Nephron progenitor cell (in vitro differentiated cells): ENCODE data around the gene C5orf15.
"Not testable (repeated sequence)": the region's sequence is repeated elsewhere in the genome, so short reads cannot be mapped to it uniquely, and the experiment has no call there.

ENCODE experiments used
- DNase-seq: peaks from one replicate; pipeline ENCODE4 v3.0.0; 2021
- H3K27ac Mint-ChIP-seq: 2 replicates; pipeline ENCODE4 v1.8.0; 2021; ENCODE audit warnings: mild to moderate bottlenecking, moderate library complexity, mixed read lengths
- H3K27me3 Mint-ChIP-seq: 2 replicates; pipeline ENCODE4 v1.8.0; 2021; ENCODE audit warnings: mild to moderate bottlenecking, low read depth, mixed read lengths; ENCODE audit not compliant: poor library complexity
- H3K36me3 Mint-ChIP-seq: 2 replicates; pipeline ENCODE4 v1.8.0; 2021; ENCODE audit warnings: low read depth, mixed read lengths
- H3K4me1 Mint-ChIP-seq: 2 replicates; pipeline ENCODE4 v1.8.0; 2021; ENCODE audit warnings: mixed read lengths
- H3K4me3 Mint-ChIP-seq: 2 replicates; pipeline ENCODE4 v1.8.0; 2021; ENCODE audit warnings: mild to moderate bottlenecking, moderate library complexity, mixed read lengths
- H3K9me3 Mint-ChIP-seq: 2 replicates; pipeline ENCODE4 v1.8.0; 2021; ENCODE audit warnings: mild to moderate bottlenecking, moderate library complexity, mixed read lengths
- CTCF ChIP-seq: fragments of 200-600 bp; sonication (generic); IDR thresholded peaks from 2 replicates; pipeline ENCODE4 v1.5.0; 2021; ENCODE audit warnings: antibody characterized with exemption

C5orf15 gene

GRCh38 chr5:133977858-133978257 is 9.4 kb upstream of the C5orf15 start:
- Mint-ChIP-seq H3K4me3 (no peak overlapping the region), H3K27ac (peak overlapping the region; percentile 79), H3K4me1 (no peaks in the 10 kb centered on the region), H3K27me3 (no peaks in the 10 kb centered on the region), H3K36me3 (peaks cover 43% of the 10 kb centered on the region), H3K9me3 (no peaks in the 10 kb centered on the region)
- no peak for TF ChIP-seq CTCF
- no peak for DNase-seq

GRCh38 chr5:133977161-133977787 is 8.8 kb upstream of the C5orf15 start:
- TF ChIP-seq CTCF = no peak
- Mint-ChIP-seq H3K27me3 (no peaks in the 10 kb centered on the region), H3K4me3 (no peak overlapping the region), H3K9me3 (no peaks in the 10 kb centered on the region), H3K36me3 (peaks cover 41% of the 10 kb centered on the region), H3K27ac (peak overlapping the region; percentile 29), H3K4me1 (no peaks in the 10 kb centered on the region)
- no peak for DNase-seq

DNA sequence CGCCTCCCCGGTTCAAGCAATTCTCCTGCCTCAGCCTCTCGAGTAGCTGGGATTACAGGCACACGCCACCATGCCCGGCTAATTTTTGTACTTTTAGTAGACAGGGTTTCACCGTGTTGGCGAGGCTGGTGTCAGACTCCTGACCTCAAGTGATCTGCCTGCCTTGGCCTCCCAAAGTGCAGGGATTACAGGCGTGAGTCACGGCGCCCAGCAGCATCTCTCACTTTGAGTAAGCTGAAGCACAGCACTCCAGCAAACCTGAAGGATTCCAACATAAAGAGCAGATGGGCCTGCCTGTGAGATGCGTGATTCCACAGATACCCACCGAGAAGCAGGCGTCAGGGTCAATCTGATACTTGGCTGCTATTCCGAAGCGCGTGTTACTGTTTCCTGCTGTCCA is 7.1 kb upstream of the C5orf15 start:
- not testable (repeated sequence) for H3K4me1 Mint-ChIP-seq, H3K9me3 Mint-ChIP-seq, DNase-seq, H3K27ac Mint-ChIP-seq, H3K4me3 Mint-ChIP-seq, H3K27me3 Mint-ChIP-seq
- H3K36me3 Mint-ChIP-seq = peaks cover 44% of the 10 kb centered on the region

GRCh38 chr5:133974142-133974541 is 5.7 kb upstream of the C5orf15 start:
- H3K9me3 Mint-ChIP-seq = no peaks in the 10 kb centered on the region
- peaks cover 36% of the 10 kb centered on the region for H3K36me3 Mint-ChIP-seq
- no peak for TF ChIP-seq CTCF
- no peaks in the 10 kb centered on the region for H3K27me3 Mint-ChIP-seq
- H3K4me1 Mint-ChIP-seq = peaks cover 9% of the 10 kb centered on the region
- H3K4me3 Mint-ChIP-seq = no peak overlapping the region
- DNase-seq = no peak
- peak overlapping the region; percentile 72 for H3K27ac Mint-ChIP-seq

DNA sequence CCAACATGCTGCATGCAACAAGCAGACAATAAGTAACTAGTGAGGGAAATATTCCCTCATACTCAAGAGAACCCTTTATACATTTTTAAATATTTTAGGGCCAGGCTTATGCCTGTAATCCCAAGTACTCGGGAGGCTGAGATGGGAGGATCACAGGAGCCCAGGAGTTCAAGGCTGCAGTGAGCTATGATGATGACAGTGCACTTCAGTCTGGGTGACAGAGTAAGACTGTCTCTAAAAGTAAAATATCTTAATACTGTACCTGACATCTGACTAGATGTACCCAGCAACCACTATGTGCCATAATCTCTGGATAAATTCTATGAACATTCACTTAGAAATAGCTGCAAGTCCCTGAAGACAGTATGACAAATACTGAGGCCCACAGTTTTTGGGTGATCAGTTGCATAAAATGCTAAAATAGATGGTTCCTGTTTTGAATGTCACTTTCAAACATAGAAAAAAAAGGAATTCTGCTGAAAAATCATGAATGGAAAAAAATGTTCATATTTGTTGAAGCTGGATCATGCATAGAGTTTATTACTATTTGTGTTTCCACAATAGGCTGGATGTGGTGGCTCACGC is 2.0 kb upstream of the C5orf15 start:
- Mint-ChIP-seq H3K4me1 (peaks cover 38% of the 10 kb centered on the region), H3K27me3 (no peaks in the 10 kb centered on the region), H3K36me3 (peaks cover 29% of the 10 kb centered on the region), H3K27ac (peak overlapping the region; percentile 47), H3K4me3 (peak overlapping the region; percentile 98), H3K9me3 (no peaks in the 10 kb centered on the region)
- TF ChIP-seq CTCF = no peak
- DNase-seq = no peak

DNA sequence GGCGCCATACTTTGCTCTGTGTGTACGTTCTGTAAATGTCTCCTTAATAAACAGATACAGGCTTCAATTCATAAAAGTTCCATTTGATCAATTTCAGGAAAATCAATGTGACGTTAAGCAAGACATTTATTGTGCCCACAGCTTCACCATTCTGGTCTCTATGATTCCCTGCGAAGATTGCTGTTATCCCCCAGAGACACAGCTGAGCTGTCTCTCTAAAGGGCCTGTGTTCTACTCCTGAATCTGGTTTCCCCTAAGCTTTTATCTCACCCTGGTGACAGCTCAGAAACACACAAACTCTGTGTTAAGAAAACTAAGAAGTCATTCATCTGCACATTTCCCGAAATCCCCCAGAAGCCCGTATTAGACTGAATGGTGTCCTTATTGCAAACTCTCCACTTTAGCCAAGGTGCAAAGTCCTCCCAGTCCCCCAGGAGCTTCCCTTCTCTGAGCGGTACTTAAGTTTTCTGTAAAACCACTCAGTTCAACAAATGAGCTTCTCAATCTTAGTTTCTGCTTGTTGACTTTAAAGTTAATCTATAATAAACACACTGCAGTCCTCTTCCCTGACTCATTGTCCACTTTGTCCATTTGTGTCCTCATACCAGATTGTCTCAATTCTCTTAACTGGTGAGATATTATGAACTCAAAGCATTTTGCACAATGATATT is 1.4 kb upstream of the C5orf15 start:
- DNase-seq = no peak
- Mint-ChIP-seq H3K9me3 (peaks cover 4% of the 10 kb centered on the region), H3K27ac (peak overlapping the region; percentile 47), H3K27me3 (no peaks in the 10 kb centered on the region), H3K4me1 (peaks cover 38% of the 10 kb centered on the region), H3K36me3 (peaks cover 34% of the 10 kb centered on the region), H3K4me3 (peak overlapping the region; percentile 98)
- TF ChIP-seq CTCF = no peak
